EH (cell line): ENCODE data around the gene IL21R.
"Not testable (repeated sequence)": the region's sequence is repeated elsewhere in the genome, so short reads cannot be mapped to it uniquely, and the experiment has no call there.

Source experiments
- DNase-seq: peaks from one replicate; pipeline ENCODE4 v3.0.0-alpha.2; 2015; ENCODE audit warnings: low read depth

The IL21R gene

DNA sequence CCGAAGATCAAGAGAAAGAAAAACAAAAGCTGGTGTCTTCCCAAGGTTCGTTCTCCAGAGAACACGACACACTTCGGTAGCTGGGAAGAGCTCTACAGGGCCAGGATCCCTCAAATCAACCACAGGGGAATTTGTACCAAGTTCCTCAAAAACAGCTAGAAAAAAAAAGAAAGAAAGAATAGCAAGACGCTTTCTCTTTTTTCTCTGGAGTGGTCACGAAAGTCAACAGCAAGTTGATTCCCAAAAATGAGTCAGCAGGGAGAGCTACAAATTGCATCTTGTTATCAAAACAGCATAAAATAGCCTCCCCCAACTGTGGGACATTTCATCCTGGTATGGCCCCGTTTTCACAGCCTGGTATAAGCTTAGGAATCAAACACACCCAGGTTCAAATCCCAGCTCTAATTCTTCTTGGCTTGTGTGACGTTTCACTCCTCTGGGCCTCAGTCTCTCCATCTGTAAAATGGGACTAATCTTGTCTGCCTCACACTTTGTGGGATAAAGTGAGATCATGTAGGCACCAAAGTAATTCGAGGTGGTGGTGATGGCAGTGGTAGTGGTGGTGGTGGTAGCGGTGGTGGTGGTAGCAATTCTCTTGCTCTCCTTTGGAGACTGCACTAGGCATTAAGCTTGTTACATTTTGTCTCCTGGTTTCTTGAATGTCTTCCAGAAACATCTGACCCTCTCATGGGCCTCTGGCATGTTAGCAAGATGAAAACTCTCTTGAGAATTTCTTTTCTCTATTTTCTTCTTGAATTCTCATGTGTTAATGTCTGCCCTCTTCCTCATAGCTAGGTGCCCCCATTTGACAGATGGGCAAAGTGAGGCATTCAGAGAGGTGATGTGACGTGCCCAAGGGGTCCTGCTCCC lies 988 bp upstream of the IL21R start:
- DNase-seq, result peak; percentile 83

DNA sequence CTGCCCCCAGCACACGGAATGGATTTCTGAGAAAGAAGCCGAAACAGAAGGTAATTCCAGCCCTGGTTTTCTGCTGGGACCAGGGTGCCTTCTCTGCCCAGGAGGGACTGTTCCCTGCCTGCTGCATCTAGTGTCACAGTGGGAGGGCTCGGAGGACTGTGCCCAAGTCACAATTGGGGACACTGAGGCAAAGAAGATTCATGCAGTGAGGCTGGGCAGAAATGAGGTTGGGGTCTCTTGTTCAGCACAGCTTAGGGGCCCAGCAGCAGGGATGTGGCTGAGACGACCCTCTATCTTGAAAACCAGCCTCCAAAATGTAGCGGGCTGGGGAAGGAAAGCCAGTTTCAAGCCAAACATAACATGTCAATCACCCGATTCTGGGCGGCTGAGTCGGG lies 592 bp downstream of the IL21R start:
- no peak for DNase-seq

DNA sequence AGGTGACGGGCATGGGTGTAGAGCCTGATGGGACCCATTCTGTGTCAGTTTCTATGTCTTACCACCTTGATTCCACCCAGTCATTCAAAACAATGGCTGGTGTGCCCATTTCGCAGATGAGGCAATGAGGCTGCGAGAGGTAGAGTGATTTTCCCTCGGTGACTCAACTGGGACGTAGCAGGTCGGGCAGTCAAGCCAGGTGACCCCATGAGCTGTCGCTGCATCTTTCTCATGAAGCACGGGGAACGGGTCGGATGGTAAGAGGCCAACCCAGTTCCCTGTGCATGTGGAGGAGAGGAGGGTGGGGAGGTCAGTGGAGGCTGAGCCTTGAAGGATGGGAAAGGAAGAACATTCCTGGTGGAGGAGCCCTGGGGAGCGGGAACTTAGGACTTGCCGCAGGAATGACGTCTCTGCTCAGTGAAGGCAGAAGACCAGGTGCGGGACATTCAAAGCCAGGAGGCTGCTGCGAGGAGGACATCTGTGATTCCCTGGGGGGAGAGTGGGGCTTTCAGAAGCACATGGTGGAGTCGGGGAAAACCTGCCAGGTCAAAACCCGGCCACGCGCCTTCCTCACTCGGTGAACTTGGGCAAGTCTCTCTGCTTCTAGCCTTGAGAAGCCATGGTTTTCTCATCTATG lies 1.1 kb downstream of the IL21R start:
- no peak for DNase-seq

DNA sequence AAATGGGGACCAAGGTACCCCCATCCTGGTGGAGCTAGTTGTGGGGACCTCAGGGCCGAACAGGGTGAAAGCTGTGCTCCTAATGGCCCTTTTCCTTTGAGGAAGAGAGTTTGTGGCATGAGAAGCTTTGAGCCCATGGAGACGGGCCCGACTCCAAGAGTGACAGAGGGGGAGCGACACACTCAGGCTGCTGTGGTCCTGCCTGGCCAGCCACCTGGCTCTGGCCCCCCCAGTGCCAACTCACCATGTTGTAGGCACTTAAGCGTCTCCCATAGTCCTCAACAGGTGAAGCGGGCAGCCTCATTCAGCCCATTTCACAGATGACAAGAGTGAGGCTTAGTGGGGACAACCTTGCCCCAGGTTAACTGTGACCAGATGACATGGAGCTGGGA lies 1.6 kb downstream of the IL21R start:
- no peak for DNase-seq

DNA sequence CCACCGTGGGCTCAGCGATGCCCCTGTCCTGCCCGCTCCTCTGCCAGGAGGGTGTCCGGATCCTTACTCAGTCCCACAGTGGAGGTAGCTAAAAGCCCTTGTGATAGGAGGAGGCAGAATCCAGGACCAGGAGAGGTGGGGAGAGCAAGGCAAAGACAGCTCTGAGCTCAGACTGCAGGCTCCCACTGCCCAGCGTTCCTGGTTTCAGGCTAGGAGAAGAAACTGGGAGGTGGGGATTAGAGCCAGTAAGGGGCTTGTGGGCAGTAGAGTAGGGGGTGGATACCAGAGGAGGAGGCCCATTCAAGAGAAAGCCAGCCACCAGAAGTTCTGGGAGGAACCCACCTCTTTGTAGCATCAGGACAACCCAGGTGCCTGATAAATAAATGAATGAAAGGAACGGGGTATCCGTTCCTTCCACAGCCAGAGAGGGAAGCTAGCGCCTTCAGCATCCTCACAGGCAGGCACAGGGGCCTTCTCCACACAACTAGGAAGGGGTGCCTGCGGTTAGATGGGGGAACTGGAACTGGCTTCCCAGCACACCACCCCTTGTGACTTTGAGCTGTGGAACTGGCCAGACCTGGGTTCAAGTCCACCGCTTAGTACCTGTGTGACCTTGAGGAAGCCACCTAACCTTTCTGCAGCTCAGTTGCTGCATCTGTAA lies 2.3 kb downstream of the IL21R start:
- DNase-seq, result no peak

DNA sequence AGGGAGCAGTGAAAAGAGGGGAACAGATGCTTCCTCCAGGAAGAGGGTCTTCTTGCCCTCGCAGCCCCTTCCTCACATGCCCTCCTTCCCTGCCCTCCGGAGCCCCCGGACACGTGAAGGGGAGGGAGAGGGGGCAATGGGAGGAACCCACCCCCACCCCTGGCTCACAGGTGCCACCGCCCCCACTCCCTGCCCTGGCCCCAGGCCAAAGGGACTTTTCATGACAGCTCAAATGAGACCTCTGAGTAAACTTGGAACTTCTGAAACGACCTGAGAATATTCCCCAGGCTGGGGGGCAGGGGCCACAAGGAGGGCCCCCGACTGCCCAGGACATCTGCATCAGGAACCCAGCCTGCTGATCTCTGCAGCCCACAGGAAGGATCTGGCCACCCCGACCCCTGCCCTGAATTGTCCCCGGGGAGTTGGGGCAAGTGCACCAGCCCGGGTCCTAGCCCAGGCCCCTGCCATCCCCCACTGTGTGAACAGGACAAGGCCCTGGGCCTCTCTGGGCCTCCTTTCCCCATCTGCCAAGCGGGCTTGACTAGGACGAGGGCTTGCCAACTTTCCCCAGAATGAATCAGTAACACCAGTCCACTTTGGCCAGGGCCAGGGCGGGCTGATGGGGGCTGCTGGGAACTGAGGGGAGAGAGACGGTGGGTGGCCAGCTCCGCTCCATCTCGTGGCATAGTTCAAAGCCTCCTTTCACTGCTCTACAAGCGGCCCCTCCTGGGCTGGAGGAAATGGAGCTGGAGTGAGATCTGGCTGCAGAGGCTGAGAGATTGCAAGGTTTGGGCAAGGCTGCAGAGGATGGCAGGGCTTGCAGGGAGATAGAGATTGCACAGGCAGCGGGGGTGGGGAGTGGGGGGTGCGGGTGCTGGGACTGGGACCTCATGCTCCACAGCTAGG lies 3.8 kb downstream of the IL21R start:
- no peak for DNase-seq

DNA sequence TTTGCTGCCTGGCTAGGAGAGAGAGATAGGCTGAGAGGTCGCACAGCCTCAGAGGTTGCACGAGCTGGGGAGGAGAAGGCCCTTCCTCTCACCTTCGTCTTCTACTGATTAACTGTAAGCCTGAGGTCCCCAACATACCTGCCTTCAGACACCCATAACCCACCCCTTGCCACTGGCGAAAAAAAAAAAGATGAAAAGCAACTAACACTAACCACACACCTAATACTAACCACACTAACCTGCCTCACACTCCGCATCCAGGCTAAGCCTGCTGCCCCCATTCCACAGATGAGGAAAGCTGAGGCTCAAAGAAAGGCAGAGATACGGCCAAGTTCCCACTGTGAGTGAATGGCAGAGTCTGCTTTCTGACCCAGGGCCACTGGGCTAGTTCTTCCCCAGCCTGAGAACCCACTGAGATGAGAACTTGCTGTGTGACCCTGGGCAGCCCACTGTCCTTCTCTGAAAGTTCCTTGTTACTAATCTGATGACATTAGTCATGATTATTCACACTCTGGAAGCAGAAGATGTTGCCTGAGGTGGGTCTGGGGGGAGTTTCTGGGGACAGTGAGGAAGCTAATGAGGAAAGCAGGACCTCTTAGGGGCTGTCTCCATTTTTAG lies 4.6 kb downstream of the IL21R start:
- no peak for DNase-seq

DNA sequence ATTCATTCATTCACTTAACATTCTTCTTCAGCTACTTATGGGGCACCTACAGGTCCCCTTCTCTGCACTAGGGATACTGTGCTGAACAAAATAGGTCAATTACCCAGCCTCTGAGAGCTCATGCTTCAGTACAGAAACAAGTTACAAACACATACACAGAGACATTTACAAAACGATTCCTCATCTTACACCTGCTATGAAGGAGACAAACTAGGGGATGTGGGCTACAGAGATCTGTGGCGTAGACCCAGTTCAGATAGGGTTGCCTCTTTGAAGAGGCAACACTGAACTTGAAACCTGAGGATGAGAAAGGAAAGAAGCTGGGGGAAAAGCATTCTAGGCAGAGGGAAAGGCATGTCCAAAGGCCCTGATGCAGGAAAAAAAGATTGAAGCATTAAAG lies 5.2 kb downstream of the IL21R start:
- no peak for DNase-seq

DNA sequence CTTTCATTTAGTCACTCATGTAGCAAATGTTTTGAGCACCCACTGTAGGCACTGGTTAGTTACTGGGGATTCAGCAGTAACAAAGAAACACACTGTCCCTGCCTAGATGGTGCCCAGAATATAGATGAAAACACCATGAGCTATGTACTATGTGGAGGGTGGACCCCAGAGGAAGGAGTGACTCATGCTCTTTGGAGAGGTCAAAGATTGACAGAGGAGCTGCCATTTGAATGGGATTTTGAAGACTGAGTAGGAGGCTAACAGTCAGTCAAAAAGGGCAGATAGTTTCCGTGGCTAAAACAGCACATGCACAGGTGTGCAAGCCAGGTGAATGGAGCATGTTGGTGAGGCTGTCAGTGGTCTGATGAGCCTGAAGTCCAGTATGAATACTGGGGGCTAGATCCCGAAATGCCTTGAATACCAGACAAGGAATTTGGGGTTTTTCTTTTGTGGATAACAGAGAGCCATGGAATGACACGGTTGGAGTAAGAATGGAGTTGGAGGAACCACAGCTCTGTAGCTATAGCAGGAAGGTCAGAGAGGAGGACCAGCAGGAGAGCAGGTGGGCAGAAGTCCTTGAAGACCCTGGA lies 6.1 kb downstream of the IL21R start:
- peak; percentile 62 for DNase-seq

DNA sequence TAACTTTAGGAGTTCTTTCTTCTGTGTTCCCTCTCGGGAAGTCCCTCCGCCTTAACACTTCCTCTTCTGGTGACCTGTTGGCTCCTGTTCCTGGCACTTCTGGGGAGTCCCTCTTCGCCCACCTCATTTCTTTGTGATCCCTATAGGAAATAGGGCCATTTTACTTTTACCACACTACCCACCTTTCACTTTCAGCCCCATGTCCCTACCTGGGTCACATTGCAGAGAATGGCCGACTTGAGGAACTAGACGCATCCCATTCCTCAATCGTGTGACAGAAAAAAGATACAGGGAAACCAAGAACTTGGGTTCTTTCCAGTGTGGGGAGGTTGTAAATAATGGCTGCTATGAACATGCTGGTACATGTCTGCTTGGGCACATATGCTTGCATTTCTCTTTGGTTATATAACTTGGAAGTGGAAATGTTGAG lies 6.6 kb downstream of the IL21R start:
- DNase-seq, result no peak

DNA sequence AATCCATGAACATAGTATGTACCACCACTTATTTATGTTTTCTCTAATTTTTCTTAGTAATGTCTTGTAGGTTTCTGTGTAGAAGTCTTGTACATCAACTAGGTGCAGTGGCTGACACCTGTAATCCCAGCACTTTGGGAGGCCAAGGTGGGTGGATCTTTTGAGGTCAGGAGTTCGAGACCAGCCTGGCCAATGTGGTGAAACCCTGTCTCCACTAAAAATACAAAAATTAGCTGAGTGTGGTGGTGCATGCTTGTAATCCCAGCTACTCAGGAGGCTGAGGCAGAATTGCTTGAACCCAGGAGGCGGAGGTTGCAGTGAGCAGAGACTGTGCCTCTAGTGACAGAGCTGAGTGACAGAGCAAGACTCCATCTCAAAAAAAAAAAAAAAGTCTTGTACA lies 8.0 kb downstream of the IL21R start:
- not testable (repeated sequence) for DNase-seq

DNA sequence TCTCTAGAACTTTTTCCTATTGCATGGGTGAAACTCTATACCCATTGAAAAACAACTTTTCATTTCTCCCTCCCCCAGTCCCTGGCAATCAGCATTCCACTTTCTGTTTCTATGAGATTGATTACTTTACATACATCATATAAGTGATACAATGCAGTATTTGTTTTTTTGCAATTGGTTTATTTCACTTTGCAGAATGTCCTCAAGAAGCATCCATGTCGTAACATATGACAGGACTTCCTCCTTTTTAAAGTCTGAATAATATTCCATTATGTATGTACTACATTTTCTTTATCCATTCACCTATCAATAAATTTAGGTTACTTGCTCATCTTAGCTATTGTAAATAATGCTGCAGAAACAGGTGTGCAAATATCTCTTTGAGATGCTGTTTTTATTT lies 8.8 kb downstream of the IL21R start:
- no peak for DNase-seq

DNA sequence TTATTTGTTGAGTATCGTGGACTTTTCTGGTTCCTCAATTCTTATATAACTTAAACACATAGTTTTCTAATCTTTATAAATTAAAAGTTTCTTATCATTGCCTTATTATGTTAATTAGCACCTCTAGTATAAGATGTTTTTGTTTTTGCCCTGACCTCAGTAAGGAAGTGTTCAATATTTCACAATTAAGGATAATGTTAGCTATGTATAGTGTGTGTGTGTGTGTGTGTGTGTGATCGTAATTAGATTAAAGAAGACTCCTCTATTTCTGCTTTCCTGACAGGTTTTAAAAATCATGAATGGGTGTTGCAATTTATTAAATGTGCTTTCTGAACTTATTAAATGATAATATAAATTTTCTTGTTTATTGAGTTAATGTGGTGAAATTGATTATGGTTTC lies 12.0 kb downstream of the IL21R start:
- no peak for DNase-seq

DNA sequence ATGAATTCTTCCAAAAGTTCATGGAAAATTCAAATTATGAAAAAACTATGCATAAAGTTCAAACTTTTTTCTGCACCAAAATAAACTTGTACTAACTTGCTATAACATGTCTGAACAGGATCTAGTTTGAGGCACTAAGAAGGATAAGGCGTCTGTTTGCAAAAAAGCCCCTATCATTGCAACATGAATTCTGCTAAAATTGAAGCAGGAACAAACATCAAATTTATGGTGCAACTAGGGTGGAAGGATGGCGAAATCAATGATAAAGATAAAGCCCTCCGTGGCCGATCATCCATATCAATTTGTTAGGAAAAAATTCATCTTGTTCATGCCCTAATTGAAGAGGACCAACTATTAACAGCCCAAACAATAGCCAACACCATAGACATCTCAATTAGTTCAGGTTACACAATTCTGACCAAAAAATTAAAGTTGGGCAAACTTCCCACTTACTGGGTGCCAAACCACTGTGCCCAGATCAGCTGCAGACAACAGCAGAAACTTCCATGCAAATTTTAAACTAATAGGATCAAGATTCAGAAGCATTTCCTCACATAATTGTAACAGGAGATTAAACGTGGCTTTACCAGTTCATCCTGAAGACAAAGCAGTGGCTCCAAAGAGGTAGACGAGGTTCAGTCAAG lies 12.9 kb downstream of the IL21R start:
- DNase-seq, result no peak

DNA sequence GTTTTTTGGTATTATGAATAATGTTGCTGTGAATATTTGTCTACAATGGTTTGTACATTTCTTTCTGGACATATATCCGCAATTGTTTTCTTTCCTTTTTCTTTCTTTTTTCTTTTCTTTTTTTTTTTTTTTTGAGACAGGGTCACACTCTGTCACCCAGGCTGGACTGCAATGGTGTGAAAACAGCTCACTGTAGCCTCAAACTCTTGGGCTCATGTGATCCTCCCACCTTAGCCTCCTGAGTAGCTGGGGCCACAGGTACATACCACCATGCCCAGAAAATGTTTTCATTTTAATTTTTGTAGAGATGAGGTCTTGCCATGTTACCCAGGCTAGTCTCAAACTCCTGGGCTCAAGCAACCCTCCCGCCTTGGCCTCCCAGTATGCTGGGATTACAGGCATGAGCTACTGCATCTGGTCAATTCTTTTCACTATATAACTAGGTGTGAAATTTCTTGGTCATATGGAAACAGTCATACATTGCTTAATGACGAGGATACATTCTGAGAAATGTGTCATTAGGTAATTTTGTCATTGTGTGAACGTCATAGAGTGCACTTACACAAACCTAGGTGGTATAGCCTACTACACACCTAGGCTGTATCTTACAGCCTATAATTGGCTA lies 15.2 kb downstream of the IL21R start:
- DNase-seq, result no peak

DNA sequence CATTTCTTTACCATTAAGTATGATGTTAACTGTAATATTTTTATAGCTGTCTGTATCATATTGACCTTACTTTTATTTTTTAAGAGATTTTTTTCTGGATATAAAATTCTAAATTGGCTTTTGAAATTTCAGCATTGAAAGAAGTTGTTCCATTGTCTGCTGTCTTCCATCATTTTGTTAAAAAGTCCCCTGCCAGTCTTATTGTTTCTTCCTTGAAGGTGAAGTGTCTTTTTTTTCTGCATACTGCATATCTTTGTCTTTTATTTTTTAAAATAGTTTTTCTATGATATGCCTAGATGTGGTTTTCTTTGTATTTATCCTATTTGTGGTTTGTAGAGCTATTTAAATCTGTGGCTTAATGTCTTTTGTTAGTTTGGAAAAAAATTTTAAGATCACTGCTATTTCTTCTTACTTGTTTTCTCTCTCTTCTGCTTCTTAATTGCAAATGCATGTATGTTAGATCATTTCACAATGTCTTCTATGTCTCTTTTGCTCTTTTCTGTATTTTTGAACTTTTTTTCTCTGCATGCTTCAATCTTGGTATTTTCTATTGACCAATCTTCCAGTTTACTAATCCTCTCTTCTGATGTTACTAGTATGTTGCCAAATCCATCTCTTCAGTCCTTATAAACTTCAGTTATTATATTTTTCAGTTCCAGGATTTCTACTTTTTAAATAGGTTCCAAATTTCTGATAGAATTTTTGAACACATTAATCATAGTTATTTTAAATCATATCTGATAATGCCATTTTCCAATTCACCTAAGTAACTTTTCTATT lies 20.2 kb downstream of the IL21R start:
- no peak for DNase-seq

DNA sequence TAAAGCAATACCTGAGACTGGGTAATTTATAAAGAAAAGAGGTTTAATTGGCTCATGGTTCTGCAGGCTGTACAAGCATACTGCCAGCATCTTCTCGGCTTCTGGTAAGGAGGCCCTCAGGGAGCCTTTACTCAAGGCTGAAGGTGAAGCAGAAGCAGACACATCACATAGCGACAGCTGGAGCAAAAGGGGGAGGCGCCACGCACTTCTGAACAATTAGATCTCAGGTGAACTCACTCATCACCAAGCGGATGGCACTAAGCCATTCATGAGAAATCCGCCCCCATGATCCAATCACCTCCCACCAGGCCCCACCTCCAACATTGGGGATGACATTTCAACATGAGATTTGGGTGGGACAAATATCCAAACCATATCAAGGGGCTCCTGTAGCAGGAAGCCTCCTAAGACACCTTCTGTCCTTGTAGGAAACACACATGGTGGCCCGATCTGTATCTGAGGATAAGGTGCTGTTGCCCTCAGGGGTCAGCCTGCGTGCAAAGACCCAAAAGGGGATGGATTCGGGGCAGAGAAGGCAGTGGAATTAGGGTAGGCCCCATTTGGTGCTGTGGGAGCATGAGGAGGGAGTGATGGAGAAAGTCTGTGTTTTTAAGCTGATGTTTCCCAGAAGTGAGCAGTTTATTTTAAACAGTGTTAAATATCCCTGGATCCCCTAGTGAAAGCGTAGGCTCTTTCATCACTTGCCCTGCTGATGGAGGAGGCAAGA lies 23.0 kb downstream of the IL21R start:
- DNase-seq, result no peak

DNA sequence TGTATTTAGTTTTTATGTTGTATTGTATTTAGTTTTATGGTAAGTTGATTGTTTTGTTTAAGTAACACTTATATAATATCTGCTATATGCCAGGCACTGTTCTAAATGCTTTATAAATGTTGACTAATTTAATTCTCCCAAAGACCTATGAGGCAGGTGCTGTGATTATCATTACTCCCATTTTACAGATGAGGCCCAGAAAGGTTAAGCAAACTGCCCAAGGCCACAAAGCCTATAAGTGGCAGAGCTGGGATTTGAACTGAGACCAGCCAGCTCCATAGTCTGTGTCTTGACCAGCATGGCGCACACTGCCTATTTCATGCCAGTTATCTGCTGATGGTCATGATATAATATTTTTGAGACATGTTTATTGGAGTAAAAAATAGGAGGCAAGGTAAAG lies 24.0 kb downstream of the IL21R start:
- DNase-seq, result no peak
